Right lobe of liver (tissue), 4 donors: ENCODE results near the gene HHIPL2.

Source experiments
- CTCF ChIP-seq, 4 donors: fragments of 200-600 bp in 3 of 4; fragments of 450-650 bp in 1 of 4; IDR thresholded peaks; one replicate each; pipeline versions ENCODE4 v1.5.1 to v1.8.0; 2016 to 2022; ENCODE audit warnings: antibody characterized with exemption in 4 of 4, mild to moderate bottlenecking in 2 of 4
- POLR2A ChIP-seq: fragments of 450-650 bp; IDR thresholded peaks from one replicate; pipeline ENCODE4 v1.6.1; 2017; ENCODE audit warnings: antibody characterized with exemption, mild to moderate bottlenecking
- donor health status: DM: no; HTN: no; CAD: no.
- donor health status: DM: no; HTN: no; CAD: no.
- donor health status: DM: no; HTN: yes; CAD: no.

DNA sequence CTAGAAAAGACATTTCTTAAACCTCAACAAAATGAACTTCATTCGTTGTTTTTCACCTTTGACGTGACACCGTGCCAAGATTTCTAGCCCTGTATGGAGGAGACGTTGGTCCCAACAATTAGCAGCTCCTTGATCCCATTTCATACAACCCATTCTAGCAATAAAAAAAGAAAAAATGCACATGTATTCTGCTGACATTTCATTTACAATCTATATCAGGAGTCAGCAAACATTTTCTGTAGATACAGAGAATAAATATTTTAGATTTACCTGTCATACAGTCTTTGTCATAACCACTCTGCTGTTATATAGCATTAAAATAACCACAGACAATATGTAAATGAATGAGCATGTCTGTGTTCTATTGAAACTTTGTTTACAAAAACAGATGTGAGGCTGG is 48.8 kb upstream of the HHIPL2 start:
- TF ChIP-seq POLR2A: no peak
- no peak for TF ChIP-seq CTCF (IDR thresholded peaks at IDR 0.05)
